Spleen (tissue), 7 donors: Measurements from ENCODE around the gene PTPRN2.

Experiments
- CTCF ChIP-seq, 11 experiments: fragments of 200-600 bp in 7 of 11; fragments of 450-650 bp in 4 of 11; sonication (generic) in 4 of 11; IDR thresholded peaks in 8 of 11; conservative IDR thresholded peaks in 3 of 11; 1 replicate in 7 of 11; 2 replicates in 4 of 11; pipeline versions ENCODE4 v1.4.0 to v1.8.0; 2016 to 2021; ENCODE audit warnings: antibody characterized with exemption in 11 of 11, inconsistent platforms in 4 of 11, mild to moderate bottlenecking in 1 of 11
- POLR2A ChIP-seq, 3 donors: fragments of 450-650 bp; IDR thresholded peaks; one replicate each; pipeline ENCODE4 v1.5.1; 2017; ENCODE audit warnings: antibody characterized with exemption in 3 of 3, mild to moderate bottlenecking in 1 of 3
- POLR2AphosphoS5 ChIP-seq, 3 donors: sonication (generic); formaldehyde crosslinking; IDR thresholded peaks; one replicate each; pipeline ENCODE4 v1.5.1; 2017; ENCODE audit warnings: antibody characterized with exemption in 3 of 3
- donor health status: DM: no; HTN: no; CAD: no; lungs with moderate emphysema.
- donor health status: DM: no; HTN: no; CAD: no.
- donor health status: DM: no; HTN: no; CAD: no.

- TF ChIP-seq CTCF (IDR thresholded peaks at IDR 0.05 in 8 of 11, conservative IDR thresholded peaks at IDR 0.05 in 3 of 11) (no peak), POLR2AphosphoS5 (IDR thresholded peaks at IDR 0.05) (no peak), POLR2A (IDR thresholded peaks at IDR 0.05) (no peak)
Observed at GRCh38 chr7:157618823-157619606, 968.6 kb downstream of the PTPRN2 start.
